Measurements from ENCODE around the gene KHK.

KHK gene

DNA sequence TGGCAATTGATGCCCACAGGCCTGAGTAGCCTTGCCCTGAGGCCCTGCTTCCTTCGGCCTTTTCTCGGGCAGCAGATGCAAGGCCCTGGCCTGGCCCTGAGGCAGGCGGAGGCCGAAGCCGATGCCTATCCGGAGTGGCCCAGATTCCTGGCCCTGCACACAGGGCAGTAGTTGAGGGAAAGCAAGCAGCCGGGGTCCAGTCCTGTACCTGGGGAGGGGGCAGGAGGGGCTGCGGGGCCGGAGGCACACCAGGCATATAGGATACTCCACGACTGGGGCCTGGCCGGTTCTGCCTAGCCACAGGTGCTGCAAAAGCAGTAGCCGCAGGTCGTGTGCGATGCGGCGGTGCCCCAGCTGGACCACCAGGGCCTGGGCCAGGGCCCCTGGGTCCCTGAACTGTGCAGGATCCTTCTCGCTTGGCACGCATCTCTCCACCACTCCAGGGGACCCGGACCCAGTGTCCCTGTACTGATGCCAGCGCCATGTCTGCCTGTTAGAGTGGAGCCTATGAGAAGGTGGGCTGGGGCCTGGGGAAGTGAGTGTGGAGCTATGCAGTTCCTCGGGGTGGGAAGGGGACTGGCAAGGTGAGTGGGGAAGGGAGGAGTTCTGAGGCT, 50.9 kb downstream of the KHK start:
- no peaks in the 10 kb centered on the region for H3K27me3 ChIP-seq (ENCODE audit: insufficient read depth, poor library complexity, severe bottlenecking)
- DNase-seq (ENCODE audit: low read depth in 1 of 2, low spot score in 1 of 2): no peak
- no peak overlapping the region for H3K4me3 ChIP-seq (replicated peaks; ENCODE audit: insufficient read depth, low read length)
- TF ChIP-seq SPI1 (IDR thresholded peaks at IDR 0.05; ENCODE audit: borderline replicate concordance, low read depth) (no peak), POLR2AphosphoS5 (IDR thresholded peaks at IDR 0.05; ENCODE audit: low read depth) (no peak), GABPA (IDR thresholded peaks at IDR 0.05; ENCODE audit: low read depth) (no peak)
- TF ChIP-seq, protein P1, sequence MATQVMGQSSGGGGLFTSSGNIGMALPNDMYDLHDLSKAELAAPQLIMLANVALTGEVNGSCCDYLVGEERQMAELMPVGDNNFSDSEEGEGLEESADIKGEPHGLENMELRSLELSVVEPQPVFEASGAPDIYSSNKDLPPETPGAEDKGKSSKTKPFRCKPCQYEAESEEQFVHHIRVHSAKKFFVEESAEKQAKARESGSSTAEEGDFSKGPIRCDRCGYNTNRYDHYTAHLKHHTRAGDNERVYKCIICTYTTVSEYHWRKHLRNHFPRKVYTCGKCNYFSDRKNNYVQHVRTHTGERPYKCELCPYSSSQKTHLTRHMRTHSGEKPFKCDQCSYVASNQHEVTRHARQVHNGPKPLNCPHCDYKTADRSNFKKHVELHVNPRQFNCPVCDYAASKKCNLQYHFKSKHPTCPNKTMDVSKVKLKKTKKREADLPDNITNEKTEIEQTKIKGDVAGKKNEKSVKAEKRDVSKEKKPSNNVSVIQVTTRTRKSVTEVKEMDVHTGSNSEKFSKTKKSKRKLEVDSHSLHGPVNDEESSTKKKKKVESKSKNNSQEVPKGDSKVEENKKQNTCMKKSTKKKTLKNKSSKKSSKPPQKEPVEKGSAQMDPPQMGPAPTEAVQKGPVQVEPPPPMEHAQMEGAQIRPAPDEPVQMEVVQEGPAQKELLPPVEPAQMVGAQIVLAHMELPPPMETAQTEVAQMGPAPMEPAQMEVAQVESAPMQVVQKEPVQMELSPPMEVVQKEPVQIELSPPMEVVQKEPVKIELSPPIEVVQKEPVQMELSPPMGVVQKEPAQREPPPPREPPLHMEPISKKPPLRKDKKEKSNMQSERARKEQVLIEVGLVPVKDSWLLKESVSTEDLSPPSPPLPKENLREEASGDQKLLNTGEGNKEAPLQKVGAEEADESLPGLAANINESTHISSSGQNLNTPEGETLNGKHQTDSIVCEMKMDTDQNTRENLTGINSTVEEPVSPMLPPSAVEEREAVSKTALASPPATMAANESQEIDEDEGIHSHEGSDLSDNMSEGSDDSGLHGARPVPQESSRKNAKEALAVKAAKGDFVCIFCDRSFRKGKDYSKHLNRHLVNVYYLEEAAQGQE (IDR thresholded peaks at IDR 0.05; ENCODE audit: insufficient replicate concordance, low read depth): no peak
- TF ChIP-seq, protein P2, sequence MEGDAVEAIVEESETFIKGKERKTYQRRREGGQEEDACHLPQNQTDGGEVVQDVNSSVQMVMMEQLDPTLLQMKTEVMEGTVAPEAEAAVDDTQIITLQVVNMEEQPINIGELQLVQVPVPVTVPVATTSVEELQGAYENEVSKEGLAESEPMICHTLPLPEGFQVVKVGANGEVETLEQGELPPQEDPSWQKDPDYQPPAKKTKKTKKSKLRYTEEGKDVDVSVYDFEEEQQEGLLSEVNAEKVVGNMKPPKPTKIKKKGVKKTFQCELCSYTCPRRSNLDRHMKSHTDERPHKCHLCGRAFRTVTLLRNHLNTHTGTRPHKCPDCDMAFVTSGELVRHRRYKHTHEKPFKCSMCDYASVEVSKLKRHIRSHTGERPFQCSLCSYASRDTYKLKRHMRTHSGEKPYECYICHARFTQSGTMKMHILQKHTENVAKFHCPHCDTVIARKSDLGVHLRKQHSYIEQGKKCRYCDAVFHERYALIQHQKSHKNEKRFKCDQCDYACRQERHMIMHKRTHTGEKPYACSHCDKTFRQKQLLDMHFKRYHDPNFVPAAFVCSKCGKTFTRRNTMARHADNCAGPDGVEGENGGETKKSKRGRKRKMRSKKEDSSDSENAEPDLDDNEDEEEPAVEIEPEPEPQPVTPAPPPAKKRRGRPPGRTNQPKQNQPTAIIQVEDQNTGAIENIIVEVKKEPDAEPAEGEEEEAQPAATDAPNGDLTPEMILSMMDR (IDR thresholded peaks at IDR 0.05; ENCODE audit: insufficient read depth, low read length): no peak
- no peak overlapping the region for H3K27ac ChIP-seq (replicated peaks)

DNA sequence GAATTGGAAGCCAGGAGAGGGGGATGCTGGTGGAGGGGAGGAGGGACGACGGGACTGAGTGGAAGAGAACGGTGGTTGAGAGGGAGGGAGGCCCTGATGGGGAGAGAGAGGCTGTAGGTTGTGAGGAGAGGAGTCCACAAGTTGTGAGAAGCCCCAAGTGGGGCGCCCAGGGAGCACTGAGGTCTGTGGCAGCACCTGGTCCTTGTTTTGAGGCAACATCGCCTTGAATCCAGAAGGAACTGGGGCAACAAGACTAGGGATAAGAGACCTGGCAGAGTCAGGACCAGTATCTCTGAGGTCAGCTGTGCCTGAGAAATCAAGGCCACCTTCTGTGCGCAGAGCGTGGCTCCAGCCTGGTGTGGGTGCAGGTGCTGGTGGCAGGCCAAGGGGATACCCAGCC, 51.5 kb downstream of the KHK start:
- Histone ChIP-seq H3K27me3 (ENCODE audit: insufficient read depth, poor library complexity, severe bottlenecking) (no peaks in the 10 kb centered on the region), H3K4me3 (replicated peaks; ENCODE audit: insufficient read depth, low read length) (no peak overlapping the region), H3K27ac (replicated peaks) (no peak overlapping the region)
- TF ChIP-seq GABPA (IDR thresholded peaks at IDR 0.05; ENCODE audit: low read depth) (no peak), SPI1 (IDR thresholded peaks at IDR 0.05; ENCODE audit: borderline replicate concordance, low read depth) (no peak), POLR2AphosphoS5 (IDR thresholded peaks at IDR 0.05; ENCODE audit: low read depth) (no peak)
- TF ChIP-seq, protein P1 (IDR thresholded peaks at IDR 0.05; ENCODE audit: insufficient replicate concordance, low read depth): no peak
- TF ChIP-seq, protein P2 (IDR thresholded peaks at IDR 0.05; ENCODE audit: insufficient read depth, low read length): no peak
- DNase-seq (ENCODE audit: low read depth in 1 of 2, low spot score in 1 of 2): no peak

DNA sequence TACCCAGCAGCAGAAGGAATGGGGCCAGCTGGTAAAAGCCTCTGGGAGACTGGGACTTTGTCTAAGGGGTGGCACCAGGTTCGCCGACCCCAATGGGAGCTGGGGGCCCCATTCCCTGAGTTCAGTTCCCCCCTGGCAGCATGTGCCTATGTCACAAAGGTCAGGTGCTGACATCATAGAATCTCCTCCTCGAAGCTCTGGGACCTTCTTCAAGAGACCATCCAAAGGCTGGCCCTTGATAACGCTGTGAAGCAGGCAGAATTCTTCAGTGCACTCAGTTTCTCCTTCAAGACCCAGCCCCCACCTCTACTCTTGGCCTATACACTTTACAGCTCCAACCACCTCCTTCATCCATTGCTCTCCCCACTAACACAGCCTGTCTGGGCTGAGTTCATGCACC, 52.7 kb downstream of the KHK start, which contains the start of gene PRR30:
PRR30 (minus strand) TSS at position 101 of the 400 bp plus-strand sequence. CDS start 1,081 bp downstream, outside the sequence.
- Histone ChIP-seq H3K27me3 (ENCODE audit: insufficient read depth, poor library complexity, severe bottlenecking) (peaks cover 2% of the 10 kb centered on the region), H3K4me3 (replicated peaks; ENCODE audit: insufficient read depth, low read length) (no peak within 1 kb of the TSS), H3K27ac (replicated peaks) (no peak within 1 kb of the TSS)
- TF ChIP-seq GABPA (IDR thresholded peaks at IDR 0.05; ENCODE audit: low read depth): no peak
- no peak for TF ChIP-seq SPI1 (IDR thresholded peaks at IDR 0.05; ENCODE audit: borderline replicate concordance, low read depth)
- TF ChIP-seq, protein P1 (IDR thresholded peaks at IDR 0.05; ENCODE audit: insufficient replicate concordance, low read depth): no peak
- no peak for TF ChIP-seq POLR2AphosphoS5 (IDR thresholded peaks at IDR 0.05; ENCODE audit: low read depth)
- TF ChIP-seq, protein P2 (IDR thresholded peaks at IDR 0.05; ENCODE audit: insufficient read depth, low read length): no peak
- DNase-seq (ENCODE audit: low read depth in 1 of 2, low spot score in 1 of 2): no peak

All from HL-60 (cell line).